HG03159 (cell line): Measurements from ENCODE around the gene SLC43A1.

Experiments used
- ATAC-seq: cut with Tn5 transposase; IDR thresholded peaks from one replicate; pipeline ENCODE4 v1.9.1; 2021; ENCODE audit warnings: mild to moderate bottlenecking, moderate library complexity; ENCODE audit not compliant: unreplicated experiment

SLC43A1 gene

DNA sequence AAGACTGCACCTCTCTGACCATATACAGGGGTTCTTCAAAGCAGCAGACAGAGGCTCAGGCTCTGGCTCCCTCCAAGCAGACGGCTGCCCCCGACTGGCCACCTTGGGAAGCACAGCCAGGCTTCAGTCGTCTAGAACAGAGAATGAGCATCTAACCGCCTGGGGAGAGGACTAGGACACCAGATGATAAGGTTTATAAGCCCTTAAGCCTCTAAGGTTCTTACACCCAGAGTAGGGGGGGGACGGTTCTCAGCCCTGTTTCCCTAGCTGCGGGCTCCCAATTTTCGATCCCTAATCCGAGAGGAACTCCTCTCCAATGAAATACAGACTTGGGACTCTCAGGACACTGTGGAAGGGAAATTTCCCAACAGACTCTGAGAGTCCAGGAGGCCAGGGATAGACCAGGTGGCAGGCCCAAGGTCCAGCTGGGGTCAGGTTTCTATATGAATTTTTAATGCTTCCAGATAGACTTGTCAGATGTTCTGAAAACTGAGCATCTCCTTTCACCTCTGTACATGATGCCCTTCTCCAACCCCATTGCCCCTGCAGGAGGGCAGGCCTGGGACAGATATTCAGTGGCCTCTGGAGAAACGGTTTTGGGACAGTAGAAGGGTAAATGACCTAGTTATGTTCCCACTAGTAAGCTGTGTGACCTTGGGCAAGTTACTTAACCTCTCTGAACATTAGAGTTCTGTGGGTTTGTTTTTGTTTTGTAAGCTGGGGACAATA is 34.9 kb downstream of the SLC43A1 start:
- peak; percentile 50 for ATAC-seq

DNA sequence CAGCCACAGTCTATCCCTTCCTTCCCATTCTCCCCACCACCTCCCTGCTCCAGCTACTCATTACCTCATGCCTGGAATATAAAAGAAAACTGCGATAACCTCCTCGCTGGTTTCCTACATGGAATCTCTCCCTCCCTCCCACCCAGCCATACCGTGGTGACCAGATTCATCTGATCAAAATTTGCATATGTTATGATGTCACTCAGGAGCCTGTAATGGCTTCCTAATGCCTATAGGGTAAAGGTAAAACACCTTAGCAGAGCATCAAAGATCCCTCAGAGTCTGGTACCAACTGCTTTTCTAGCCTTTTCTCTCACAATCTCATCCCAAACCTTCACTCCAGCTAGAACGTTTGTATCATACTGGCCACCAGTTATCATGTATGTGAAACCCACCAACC is 35.6 kb downstream of the SLC43A1 start:
- ATAC-seq, result no peak

DNA sequence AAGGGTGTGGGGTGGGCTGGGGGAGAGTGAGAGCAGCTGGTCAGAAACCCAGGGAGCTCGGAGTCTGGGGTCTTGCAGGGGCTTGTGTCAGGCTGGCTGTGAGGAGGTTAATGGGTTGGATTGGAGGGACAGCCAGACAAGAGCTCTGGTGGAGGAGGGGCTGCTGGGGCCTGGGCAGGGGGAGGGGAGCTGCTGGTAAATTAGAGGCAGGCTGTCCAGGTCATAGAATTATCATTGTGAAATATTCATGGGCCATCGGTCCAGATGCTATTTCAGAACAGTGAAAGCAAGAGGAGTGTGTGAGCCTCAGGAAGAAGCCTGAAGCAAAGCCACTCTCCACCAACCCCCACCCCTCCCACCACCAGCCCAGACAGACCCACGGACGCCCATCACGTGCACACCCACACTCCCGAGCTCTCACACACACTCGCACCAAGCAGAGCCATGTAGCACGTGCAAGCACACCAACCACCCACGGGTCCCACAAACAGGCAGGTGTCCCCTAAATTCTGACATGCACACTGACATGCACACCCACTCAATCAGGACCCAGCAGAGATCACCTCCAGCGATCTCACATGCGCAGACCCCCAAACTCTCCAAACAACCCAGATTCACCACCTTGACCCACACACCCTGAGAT is 36.4 kb downstream of the SLC43A1 start:
- no peak for ATAC-seq

DNA sequence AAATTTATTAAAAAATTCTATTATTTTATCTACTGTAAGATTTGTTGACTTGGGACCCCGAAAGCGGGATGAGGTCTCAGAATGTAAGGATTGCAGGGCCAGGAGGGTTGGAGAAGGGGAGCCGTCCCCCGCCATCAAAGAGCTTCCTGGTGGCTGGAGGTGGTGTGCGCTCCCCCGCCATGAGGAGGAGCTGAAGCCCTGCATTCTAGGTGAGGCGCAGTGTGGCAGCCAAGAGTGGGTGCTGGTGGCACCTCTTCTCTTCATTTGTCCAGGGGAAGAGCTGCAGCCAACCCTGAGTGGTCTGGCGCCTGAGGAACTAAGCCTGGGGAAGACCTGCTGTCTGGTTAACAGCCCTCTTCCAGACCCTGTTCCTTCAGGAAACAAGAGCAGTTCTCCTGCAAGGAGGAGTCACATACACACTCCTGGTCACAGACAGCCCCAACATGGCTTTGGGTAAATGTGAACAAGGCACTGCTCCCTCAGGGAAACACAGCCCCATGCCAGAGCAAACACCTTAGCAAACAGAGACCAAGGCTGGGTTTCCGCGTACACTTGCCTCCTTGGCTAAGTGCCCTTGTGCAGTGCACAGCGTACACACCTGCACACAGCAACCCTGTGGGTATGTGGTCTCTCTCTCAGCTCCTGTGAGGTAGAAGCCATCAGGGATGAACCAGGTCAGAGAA is 37.9 kb downstream of the SLC43A1 start:
- no peak for ATAC-seq

DNA sequence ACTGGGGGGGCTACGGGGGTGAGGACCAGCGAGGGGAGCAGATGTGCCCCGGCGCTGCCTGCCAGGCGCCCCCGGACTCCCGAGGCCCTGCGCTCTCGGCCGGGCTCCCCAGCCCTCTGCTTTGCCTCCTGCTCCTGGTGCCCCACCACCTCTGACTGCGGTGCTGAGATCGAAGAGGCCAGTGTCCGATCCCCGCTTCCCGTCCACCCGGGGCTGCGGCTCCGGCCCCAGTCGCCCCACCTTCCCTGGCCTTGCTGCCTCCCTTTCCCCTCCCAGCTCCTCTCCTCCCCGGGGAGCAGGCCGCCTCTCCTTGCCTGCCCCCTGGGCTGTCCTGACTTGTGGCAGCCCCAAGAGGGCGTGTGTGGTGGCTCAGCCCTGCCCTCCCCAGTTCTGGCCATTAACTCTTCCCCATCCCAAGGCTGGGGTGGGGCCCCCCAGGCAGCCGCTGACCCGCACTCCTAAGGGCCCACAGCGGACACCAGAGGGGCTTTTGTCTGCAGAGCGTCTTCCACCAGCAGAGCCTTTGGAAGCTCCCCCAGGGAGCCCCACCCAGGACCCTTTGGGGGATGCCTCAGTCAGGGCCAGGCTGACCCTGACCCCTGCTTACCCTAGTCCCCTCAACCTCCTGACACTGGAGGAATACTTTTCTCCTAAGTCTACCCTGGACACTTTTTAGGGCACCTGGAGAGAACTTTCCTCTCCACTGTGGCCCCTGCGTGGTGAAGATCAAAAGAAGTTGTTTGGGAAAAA is 38.6 kb downstream of the SLC43A1 start:
- ATAC-seq, result peak; percentile 48

DNA sequence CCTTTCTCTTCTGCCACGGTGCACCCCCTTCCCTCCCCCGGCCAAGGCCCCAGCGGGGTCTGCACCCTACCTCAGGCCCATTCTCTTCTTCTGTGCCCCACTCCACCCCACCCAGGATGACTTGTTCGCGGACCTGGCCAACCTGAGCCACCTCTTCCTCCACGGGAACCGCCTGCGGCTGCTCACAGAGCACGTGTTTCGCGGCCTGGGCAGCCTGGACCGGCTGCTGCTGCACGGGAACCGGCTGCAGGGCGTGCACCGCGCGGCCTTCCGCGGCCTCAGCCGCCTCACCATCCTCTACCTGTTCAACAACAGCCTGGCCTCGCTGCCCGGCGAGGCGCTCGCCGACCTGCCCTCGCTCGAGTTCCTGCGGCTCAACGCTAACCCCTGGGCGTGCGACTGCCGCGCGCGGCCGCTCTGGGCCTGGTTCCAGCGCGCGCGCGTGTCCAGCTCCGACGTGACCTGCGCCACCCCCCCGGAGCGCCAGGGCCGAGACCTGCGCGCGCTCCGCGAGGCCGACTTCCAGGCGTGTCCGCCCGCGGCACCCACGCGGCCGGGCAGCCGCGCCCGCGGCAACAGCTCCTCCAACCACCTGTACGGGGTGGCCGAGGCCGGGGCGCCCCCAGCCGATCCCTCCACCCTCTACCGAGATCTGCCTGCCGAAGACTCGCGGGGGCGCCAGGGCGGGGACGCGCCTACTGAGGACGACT is 39.3 kb downstream of the SLC43A1 start:
- peak; percentile 26 for ATAC-seq

DNA sequence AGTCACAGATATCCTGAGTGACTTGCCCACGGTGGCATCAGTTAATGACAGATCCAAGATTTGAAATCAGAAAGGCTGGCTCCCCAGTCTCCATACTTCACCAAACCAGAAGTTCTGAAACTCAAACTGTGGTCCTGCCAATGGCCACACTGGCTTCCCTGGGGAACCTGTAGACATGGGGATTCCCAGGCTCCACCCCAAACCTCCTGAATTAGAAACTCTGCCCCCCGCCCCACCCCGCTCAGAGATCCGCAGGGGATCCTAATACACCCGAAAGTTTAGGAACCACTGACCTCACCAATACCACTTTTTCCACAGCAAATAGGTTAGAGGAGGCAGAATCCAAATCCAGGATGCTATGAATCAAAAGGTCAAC is 39.8 kb downstream of the SLC43A1 start:
- no peak for ATAC-seq

DNA sequence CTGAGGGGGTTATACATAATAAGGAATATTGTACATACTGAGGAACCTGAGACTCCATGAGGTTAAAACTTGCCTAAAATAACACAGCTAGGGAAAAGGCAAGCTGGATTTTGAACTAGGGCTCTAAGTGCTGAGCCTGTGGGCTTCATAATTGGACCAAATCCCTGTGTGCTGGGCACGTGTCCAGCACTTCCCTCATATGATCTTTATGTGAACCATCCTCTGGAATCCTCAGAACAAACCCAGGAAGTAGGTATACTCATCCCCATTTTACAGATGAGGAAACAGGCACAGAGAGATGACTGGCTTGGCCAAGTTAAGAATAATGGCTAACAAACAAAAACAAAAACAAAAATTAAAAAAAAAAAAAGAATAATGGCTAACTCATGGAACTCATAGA is 40.3 kb downstream of the SLC43A1 start:
- ATAC-seq, result no peak

DNA sequence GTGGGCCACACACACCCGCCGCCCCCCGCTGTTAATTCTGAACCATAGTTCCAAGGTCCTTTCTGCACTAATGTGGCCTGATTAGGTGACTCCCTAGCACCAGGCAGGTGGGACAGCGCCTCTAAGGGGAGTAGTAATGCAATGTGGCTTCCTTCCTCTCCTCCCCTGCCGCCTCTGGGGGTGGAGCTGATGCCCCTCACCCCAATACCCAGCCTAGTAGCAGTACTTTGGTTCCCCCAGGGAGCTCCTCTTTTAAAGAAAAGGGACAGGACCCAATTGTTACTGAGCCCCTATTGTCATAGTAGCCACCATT is 40.7 kb downstream of the SLC43A1 start:
- ATAC-seq, result no peak

DNA sequence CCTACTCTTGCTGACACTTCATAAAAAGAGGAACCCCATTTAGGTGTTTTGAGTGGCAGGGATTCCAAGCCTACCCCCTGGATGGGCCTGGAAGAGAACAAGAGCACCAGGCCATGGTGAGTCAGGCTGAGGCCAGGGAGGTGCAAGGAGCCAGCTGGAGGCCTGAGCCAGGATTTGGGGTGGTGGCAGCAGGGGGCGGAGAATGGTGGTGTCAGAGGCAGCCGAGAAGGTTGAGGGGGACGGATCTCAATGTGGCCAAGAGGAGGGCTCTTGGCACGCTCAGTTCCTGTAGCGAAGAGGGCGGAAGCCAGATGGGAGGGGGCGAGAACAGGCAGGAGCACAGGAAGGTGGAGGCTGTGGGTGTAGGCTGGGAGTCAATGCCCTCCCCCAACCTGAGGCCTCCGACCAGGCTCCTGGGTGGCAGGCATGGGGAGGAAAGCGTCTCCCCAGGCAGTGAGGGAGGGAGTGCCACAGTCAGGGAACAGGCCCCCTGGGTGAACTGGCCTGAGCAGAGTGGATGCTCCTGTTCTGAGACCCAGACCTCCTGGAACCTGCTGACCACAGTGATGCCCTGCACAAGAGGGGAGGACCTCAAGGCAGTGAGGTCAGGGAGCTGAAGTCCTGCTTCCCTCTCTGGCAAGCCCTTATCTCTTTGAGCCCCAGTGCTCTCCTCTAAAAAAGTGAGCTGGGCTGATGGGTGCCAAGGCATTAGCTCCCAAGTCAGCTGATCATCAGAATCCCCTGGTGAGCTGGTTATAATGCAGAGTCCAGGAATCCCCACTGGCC is 41.3 kb downstream of the SLC43A1 start:
- peak; percentile 40 for ATAC-seq

DNA sequence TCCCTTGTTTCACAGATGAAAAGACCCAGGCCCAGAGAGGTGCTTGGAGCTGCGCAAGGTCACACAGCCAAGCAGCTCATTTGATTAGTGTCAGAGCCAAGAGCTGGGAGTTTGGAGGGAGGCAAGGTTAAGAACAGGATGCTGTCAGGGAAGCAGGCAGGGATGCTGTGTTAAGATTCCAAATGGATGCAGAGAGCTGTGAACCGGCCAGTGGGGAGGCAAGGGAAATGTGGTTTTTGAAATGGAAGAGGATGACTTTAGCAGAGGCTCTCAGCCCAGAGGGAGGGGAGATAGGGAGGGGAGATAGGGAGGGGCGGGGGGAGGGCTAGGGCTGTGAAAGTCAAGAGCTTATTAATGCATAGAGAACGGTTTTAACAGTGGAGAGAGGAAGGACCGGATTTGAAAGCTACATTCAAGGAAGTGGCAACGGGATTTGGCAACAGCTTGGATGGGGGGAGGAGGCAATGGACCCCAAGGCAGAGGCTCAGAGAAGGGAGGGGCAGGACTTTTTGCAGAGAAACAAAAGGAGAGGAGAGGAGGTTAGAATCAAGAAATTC is 42.1 kb downstream of the SLC43A1 start:
- no peak for ATAC-seq

DNA sequence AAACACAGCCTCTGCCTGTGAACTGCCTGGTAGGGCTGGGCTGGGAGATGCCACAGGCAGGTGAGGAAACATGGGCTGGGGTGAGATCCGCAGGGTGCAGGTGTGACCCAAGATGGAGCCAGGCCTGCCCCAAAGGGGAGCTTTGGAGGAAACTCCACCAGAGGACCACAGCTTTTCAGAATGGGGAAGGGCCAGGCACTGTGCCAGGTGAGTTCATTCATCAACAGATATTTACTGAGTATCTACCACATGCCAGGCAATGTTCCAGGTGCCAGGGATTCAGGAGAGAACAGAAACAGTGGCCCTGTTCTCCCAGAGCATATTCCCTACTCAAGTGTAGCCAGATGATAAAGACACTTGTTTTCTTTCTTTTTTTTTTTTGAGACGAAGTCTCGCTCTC is 44.0 kb downstream of the SLC43A1 start:
- ATAC-seq, result no peak

DNA sequence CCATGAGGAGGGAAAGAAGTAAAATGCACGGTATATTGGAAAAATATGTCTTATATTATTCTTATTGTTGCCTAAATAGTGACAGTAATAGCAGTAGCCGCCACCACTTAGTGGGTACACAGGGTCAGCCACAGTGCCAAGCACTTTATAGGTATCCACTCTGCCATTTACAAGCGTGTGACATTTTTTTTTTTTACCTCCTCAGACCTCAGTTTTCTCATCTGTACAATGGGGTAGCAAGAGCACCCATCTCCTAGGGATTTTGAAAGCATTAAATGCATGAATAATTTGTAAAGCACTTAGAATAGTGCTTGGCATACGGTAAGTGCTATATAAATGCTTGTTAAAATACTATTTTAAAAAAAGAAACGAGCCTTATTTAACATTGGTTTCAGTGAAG is 46.2 kb downstream of the SLC43A1 start:
- no peak for ATAC-seq

DNA sequence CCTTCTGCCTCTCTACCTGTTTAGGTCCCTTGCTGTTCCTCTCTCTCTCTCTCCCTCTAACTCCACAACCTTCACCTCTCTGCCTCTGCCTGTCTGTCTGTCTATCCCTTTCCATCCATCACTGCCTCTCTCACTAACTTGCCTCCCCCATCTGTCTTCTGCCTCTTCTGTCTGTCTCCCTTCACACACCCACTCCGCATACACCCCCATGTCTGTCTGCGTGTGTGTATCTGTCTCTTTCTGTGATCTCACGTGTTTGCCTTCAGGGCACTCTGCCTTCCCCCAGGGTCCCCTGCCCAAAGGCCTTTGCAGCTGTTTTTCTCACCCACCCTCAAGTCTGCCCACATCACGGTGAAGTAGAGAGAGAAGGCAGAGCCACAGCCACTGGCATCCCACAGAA is 47.2 kb downstream of the SLC43A1 start:
- ATAC-seq, result no peak

DNA sequence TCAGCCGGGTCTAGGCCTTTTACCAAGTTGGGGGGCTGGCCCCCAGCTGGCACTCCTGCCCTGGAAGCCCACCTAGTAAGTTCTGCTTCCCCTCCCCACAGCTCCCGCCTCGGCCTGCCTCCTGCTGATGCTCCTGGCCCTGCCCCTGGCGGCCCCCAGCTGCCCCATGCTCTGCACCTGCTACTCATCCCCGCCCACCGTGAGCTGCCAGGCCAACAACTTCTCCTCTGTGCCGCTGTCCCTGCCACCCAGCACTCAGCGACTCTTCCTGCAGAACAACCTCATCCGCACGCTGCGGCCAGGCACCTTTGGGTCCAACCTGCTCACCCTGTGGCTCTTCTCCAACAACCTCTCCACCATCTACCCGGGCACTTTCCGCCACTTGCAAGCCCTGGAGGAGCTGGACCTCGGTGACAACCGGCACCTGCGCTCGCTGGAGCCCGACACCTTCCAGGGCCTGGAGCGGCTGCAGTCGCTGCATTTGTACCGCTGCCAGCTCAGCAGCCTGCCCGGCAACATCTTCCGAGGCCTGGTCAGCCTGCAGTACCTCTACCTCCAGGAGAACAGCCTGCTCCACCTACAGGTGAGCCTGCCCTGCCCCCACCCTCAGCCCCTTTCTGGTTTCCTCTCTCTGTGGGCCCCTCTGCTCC is 47.9 kb downstream of the SLC43A1 start:
- ATAC-seq, result no peak

DNA sequence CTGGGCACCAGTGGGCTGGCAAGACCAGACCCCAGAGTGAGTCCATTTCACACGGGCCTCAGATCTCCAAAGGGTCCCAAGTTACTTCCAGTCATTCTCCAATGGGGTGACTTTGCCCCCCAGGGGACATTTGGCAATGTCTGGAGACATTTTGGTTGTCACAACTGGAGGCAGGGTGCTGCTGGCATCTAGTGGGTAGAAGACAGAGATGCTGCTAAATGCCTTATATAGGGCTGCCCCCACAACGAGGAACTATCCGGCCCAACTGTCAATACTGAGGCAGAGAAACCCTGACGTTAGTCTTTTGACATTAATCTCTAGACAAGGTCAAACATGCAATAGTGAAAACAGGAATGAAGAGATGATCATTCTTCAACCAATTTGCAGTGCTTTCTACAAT is 48.8 kb downstream of the SLC43A1 start:
- no peak for ATAC-seq

DNA sequence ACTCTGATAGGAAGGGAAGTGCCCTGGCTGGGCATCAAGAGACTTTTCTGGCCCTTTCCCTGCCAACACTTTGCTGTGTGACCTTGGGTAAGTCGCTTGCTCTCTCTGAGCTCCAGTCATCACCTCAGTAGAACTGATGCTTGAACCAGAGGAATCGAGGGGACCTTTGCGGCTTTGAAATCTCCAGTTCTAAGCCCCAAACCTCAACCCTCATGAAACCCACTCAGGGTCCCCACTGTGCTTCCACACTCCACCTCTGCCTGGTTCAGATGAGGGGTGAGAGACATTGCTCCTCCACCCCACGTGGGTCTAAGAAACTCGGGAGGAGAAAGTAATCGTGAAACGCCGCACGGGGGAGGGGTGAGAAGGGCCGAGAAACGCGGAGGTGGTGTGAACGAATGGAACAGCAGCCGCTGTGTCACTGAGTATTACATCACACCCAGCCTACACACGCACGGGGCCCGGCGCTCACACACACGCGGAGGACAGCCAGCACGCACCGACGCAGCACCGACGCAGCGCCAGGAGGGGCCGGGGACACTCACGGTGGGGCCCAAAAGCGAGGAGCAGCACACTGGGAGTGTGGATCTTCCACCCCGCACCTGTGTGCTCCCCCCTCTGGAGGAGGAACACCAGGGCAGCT is 50.8 kb downstream of the SLC43A1 start:
- no peak for ATAC-seq

DNA sequence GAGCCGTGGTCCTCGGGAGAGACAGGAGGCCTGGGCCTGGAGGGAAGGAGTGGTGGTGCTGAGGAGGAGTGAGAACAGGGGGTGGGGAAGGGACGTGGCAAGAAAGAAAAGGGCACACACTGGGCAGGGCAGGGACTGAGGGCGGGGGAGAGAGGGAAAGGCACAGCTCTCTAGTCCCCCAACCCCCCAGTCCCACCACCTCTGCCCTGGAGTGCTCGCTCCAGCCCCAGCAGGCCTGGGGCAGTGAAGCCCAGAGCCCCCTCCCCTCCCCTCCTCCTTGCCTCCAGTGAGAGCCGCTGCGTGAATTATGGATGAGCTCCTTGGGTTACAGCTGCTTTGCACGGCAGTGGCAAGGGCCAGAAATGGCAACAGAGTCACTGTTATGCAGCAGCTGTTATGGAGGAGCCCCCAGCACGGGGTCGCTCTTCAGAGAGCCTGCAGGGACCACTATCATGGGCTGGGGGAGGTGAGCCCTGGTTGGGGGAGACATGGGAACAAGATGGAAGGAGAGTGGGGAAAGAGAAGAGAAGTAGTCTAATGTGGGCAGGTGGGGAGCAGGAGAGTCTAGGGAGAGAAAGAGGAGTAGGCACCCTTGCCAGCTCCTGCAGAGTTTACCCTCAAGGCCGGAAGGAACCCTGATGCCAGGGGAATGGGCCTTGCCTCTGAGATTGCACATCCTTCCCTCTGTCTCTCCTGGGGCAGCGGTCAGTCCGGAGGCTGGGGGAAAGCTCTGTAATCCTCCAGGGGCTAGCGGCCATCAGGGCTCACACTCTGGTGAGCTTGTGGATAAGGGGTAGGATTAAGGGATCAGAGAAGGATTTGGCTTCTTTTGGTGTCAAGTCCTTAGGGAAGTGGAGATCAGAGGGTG is 51.6 kb downstream of the SLC43A1 start:
- ATAC-seq, result no peak
